Esophagus squamous epithelium (tissue), 4 donors: ENCODE results near the gene SLC44A4.
A peak's percentile ranks its signal among the peaks of the same experiment; 100 is the strongest.

Experiments used
- CTCF ChIP-seq, 6 experiments: fragments of 450-650 bp in 4 of 6; fragments of 200-600 bp in 2 of 6; sonication (generic) in 2 of 6; IDR thresholded peaks; one replicate each; pipeline ENCODE4 v1.5.1; 2016 to 2019; ENCODE audit warnings: antibody characterized with exemption in 6 of 6, mild to moderate bottlenecking in 4 of 6, moderate library complexity in 4 of 6
- POLR2A ChIP-seq, 4 donors: fragments of 450-650 bp; IDR thresholded peaks; one replicate each; pipeline ENCODE4 v1.6.1; 2017; ENCODE audit warnings: antibody characterized with exemption in 4 of 4, mild to moderate bottlenecking in 4 of 4, moderate library complexity in 3 of 4

GRCh38 chr6:31900917-31901414, 22.2 kb upstream of the SLC44A4 start:
- TF ChIP-seq CTCF (IDR thresholded peaks at IDR 0.05) (no peak), POLR2A (IDR thresholded peaks at IDR 0.05) (peak in 1 of 4 donors; percentile 15)
